ENCODE data around the gene DIP2C.

Gene DIP2C

GRCh38 chr10:509361-510102, 179.9 kb downstream of the DIP2C start:
- Mint-ChIP-seq H3K27me3 (peaks cover 4% of the 10 kb centered on the region), H3K4me1 (ENCODE audit: low read depth) (peaks cover 17% of the 10 kb centered on the region)

GRCh38 chr10:508726-509125, 180.7 kb downstream of the DIP2C start:
- H3K9me3 Mint-ChIP-seq (ENCODE audit: low read depth): no peaks in the 10 kb centered on the region
- H3K36me3 Mint-ChIP-seq: no peaks in the 10 kb centered on the region
- H3K27ac Mint-ChIP-seq: no peak overlapping the region
- peaks cover 17% of the 10 kb centered on the region for H3K4me1 Mint-ChIP-seq (ENCODE audit: low read depth)
- peaks cover 4% of the 10 kb centered on the region for H3K27me3 Mint-ChIP-seq
- no peak overlapping the region for H3K4me3 Mint-ChIP-seq

More at GRCh38 chr10:509361-510102, 179.9 kb downstream of the DIP2C start:
- H3K27ac Mint-ChIP-seq: no peak overlapping the region
- H3K4me3 Mint-ChIP-seq: no peak overlapping the region
- H3K9me3 Mint-ChIP-seq (ENCODE audit: low read depth): no peaks in the 10 kb centered on the region
- no peaks in the 10 kb centered on the region for H3K36me3 Mint-ChIP-seq

- Mint-ChIP-seq H3K4me1 (ENCODE audit: low read depth) (peaks cover 20% of the 10 kb centered on the region), H3K4me3 (no peak overlapping the region), H3K27me3 (peaks cover 4% of the 10 kb centered on the region), H3K9me3 (ENCODE audit: low read depth) (no peaks in the 10 kb centered on the region), H3K27ac (no peak overlapping the region), H3K36me3 (no peaks in the 10 kb centered on the region)
Observed at GRCh38 chr10:507908-508444, 181.5 kb downstream of the DIP2C start.

DNA sequence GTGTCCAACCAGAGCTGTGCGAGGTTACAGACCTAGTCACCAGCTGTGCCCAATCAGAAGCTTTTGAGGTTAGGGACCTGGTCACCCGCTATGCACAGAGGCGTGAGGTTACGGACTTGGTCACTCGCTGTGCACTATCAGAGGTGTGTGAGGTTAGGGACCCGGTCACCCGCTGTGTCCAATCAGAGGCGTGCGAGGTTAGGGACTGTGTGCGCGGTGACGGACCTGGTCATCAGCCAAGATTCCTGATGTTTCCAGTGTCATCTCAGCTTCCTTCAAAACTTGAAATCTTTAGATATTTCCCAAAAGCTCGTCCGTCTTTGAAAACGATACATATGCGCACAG, 182.1 kb downstream of the DIP2C start:
- H3K9me3 Mint-ChIP-seq (ENCODE audit: low read depth): no peaks in the 10 kb centered on the region
- H3K4me3 Mint-ChIP-seq: no peak overlapping the region
- H3K36me3 Mint-ChIP-seq: no peaks in the 10 kb centered on the region
- H3K27me3 Mint-ChIP-seq: peaks cover 4% of the 10 kb centered on the region
- peaks cover 26% of the 10 kb centered on the region for H3K4me1 Mint-ChIP-seq (ENCODE audit: low read depth)
- H3K27ac Mint-ChIP-seq: no peak overlapping the region

DNA sequence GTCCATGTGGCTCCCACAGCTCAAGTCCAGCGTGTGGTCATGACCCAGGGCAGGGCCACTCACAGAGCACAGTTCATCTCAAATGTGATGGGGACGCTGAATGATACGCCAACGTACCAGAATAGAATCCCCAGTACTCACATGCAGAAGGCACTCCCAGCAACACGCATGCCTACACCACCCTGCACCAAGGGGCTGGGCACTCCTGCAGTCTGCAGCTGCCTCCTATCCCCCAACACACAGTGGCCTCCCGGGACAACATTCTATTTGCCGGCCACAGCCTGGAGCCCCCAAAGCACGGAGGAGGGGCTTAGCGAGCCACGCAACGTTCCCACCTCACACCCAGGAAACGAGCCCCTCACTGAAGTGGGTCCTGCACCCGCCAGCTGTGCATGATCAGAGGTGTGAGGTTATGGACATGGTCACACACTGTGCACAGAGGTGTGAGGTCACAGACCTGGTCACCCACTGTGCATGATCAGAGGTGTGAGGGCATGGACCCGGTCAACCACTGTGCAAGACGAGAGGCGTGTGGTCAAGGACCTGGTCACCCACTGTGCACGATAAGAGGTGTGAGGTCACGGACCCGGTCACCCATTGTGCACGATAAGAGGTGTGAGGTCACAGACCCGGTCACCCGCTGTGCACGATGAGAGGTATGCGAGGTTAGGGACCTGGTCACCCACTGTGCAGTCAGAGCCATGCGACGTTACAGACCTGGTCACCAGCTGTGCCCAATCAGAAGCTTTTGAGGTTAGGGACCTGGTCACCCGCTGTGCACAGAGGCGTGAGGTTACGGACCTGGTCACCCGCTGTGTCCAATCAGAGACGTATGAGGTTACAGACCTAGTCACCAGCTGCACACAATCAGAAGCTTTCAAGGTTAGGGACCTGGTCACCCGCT, 182.8 kb downstream of the DIP2C start:
- Mint-ChIP-seq H3K27me3 (peaks cover 4% of the 10 kb centered on the region), H3K4me1 (ENCODE audit: low read depth) (peaks cover 31% of the 10 kb centered on the region), H3K4me3 (no peak overlapping the region), H3K27ac (no peak overlapping the region), H3K36me3 (no peaks in the 10 kb centered on the region), H3K9me3 (ENCODE audit: low read depth) (no peaks in the 10 kb centered on the region)

DNA sequence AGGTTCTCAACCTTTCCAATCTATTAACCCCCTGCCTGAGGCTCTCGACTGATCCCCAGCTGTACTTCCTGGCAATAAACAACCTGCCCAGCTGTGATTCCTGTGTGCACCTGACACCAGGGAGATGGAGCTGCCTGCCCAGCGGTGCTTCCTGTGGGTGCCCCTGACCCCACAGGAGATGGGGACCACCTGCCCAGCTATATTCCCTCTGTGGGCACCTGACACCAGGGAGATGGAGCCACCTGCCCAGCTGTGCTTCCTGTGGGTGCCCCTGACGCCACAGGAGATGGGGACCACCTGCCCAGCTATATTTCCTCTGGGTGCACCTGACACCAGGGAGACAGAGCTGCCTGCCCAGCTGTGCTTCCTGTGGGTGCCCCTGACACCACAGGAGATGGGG, 184.0 kb downstream of the DIP2C start:
- Mint-ChIP-seq H3K36me3 (no peaks in the 10 kb centered on the region), H3K4me3 (no peak overlapping the region), H3K4me1 (ENCODE audit: low read depth) (peaks cover 36% of the 10 kb centered on the region), H3K27me3 (peaks cover 2% of the 10 kb centered on the region), H3K9me3 (ENCODE audit: low read depth) (no peaks in the 10 kb centered on the region), H3K27ac (no peak overlapping the region)

GRCh38 chr10:504806-505205, 184.7 kb downstream of the DIP2C start:
- Mint-ChIP-seq H3K27me3 (peaks cover 2% of the 10 kb centered on the region), H3K36me3 (no peaks in the 10 kb centered on the region), H3K27ac (no peak overlapping the region), H3K9me3 (ENCODE audit: low read depth) (no peaks in the 10 kb centered on the region), H3K4me3 (no peak overlapping the region), H3K4me1 (ENCODE audit: low read depth) (peaks cover 38% of the 10 kb centered on the region)

- Mint-ChIP-seq H3K27ac (no peak overlapping the region), H3K4me3 (no peak overlapping the region), H3K27me3 (peaks cover 2% of the 10 kb centered on the region), H3K36me3 (no peaks in the 10 kb centered on the region), H3K4me1 (ENCODE audit: low read depth) (peaks cover 39% of the 10 kb centered on the region), H3K9me3 (ENCODE audit: low read depth) (no peaks in the 10 kb centered on the region)
Observed at GRCh38 chr10:504121-504611, 185.3 kb downstream of the DIP2C start.

- H3K9me3 Mint-ChIP-seq (ENCODE audit: low read depth): no peaks in the 10 kb centered on the region
- H3K4me3 Mint-ChIP-seq: no peak overlapping the region
- H3K4me1 Mint-ChIP-seq (ENCODE audit: low read depth): peaks cover 36% of the 10 kb centered on the region
- H3K27me3 Mint-ChIP-seq: peaks cover 2% of the 10 kb centered on the region
- no peak overlapping the region for H3K27ac Mint-ChIP-seq
- H3K36me3 Mint-ChIP-seq: no peaks in the 10 kb centered on the region
Observed at GRCh38 chr10:501596-501995, 187.9 kb downstream of the DIP2C start.

DNA sequence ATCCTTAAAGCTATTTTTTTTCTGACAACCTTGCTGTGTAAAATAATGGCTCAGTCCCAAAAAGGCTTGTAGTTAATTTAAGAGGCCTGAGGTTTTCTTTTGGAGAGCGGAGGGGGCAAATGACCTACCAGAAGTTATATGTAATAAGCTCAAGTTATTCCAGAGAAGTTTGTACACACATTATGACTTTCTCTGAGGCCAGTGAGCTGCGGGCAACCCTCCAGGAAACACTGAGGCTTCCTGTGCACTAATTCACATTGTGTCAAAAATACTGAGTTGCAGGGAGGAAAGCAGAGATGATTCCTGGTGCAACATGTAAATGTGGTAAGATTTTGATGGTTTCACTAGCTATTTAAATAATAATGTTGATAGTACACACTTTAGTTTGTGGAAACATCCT, 188.6 kb downstream of the DIP2C start:
- H3K9me3 Mint-ChIP-seq (ENCODE audit: low read depth): no peaks in the 10 kb centered on the region
- no peak overlapping the region for H3K27ac Mint-ChIP-seq
- H3K36me3 Mint-ChIP-seq: no peaks in the 10 kb centered on the region
- H3K4me3 Mint-ChIP-seq: peak overlapping the region; percentile 33
- H3K4me1 Mint-ChIP-seq (ENCODE audit: low read depth): peaks cover 34% of the 10 kb centered on the region
- H3K27me3 Mint-ChIP-seq: peaks cover under 1% of the 10 kb centered on the region

DNA sequence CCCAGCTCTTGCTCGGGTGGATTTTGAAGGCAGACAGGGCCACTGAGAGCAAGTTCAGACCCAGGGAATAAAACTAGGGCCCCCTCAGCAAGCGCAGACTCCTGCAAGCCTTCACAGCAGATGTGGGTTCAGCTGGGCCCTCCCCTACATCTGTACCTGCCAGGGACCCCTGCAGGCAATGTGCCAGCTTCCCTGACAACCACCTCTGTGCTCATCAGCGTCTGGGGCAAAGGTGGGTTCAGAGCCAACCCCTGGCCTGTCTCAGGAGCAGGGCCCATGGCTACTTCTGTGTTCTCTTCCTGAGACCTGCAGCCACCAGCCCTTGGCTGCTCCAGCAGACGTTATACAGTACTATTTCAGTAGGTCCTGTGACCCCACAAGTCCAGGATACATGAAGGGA, 189.5 kb downstream of the DIP2C start:
- Mint-ChIP-seq H3K27ac (no peak overlapping the region), H3K9me3 (ENCODE audit: low read depth) (no peaks in the 10 kb centered on the region), H3K27me3 (no peaks in the 10 kb centered on the region), H3K4me1 (ENCODE audit: low read depth) (peaks cover 31% of the 10 kb centered on the region), H3K4me3 (no peak overlapping the region), H3K36me3 (no peaks in the 10 kb centered on the region)

DNA sequence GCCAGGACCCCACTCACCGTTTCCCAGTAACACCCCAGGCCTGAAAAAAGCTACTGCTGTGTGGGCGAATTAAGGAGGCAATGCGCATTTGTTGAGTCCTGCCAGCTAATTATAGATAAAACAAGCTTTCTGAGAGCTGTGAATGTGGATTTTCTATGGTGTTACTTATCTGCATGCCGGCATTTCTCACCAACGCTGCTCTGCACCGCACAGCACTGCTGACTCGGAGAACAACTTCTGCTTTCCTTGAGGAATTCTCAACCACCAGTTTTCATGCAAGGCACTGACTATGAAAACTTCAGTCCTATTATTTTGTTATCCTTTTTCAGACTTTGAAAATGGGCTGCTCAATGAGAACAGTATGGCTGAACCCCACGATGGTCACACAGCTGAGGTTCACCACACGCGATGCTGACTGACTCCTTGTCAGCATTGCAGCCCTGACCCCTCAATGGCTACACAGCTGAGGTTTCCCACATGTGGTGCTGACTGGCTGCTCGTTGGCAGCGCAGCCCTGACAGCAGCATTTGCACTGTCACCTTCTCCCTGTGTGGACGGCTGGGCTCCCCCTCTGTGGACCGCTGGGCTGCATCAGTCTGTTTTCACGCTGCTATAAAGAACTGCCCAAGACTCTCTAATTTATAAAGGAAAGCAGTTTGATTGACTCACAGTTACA, 190.6 kb downstream of the DIP2C start:
- Mint-ChIP-seq H3K27me3 (peaks cover 3% of the 10 kb centered on the region), H3K4me3 (no peak overlapping the region), H3K4me1 (ENCODE audit: low read depth) (peaks cover 31% of the 10 kb centered on the region), H3K9me3 (ENCODE audit: low read depth) (no peaks in the 10 kb centered on the region), H3K27ac (no peak overlapping the region), H3K36me3 (no peaks in the 10 kb centered on the region)

- Mint-ChIP-seq H3K9me3 (ENCODE audit: low read depth) (no peaks in the 10 kb centered on the region), H3K4me3 (no peak overlapping the region), H3K27ac (no peak overlapping the region), H3K27me3 (peaks cover 3% of the 10 kb centered on the region), H3K4me1 (ENCODE audit: low read depth) (peaks cover 29% of the 10 kb centered on the region), H3K36me3 (no peaks in the 10 kb centered on the region)
Observed at GRCh38 chr10:497898-498451, 191.5 kb downstream of the DIP2C start.

GRCh38 chr10:497289-497688, 192.2 kb downstream of the DIP2C start:
- Mint-ChIP-seq H3K4me1 (ENCODE audit: low read depth) (peaks cover 22% of the 10 kb centered on the region), H3K27me3 (peaks cover 6% of the 10 kb centered on the region), H3K4me3 (no peak overlapping the region), H3K9me3 (ENCODE audit: low read depth) (no peaks in the 10 kb centered on the region), H3K27ac (no peak overlapping the region), H3K36me3 (no peaks in the 10 kb centered on the region)
